Thyroid gland (tissue), 4 donors: ENCODE measurements around the gene SNORC.

Experiments
- POLR2A ChIP-seq, 2 donors: fragments of 450-650 bp; IDR thresholded peaks; one replicate each; pipeline ENCODE4 v1.6.1; 2017; ENCODE audit warnings: antibody characterized with exemption in 2 of 2, mild to moderate bottlenecking in 2 of 2, moderate library complexity in 1 of 2
- TF ChIP-seq, protein P1 (sequence below), 6 experiments: fragments of 200-600 bp in 3 of 6; fragments of 450-650 bp in 3 of 6; sonication (generic) in 3 of 6; IDR thresholded peaks; one replicate each; pipeline ENCODE4 v1.5.1; 2016 to 2019; ENCODE audit warnings: antibody characterized with exemption in 6 of 6, mild to moderate bottlenecking in 2 of 6, inconsistent platforms in 1 of 6, moderate library complexity in 1 of 6

DNA sequence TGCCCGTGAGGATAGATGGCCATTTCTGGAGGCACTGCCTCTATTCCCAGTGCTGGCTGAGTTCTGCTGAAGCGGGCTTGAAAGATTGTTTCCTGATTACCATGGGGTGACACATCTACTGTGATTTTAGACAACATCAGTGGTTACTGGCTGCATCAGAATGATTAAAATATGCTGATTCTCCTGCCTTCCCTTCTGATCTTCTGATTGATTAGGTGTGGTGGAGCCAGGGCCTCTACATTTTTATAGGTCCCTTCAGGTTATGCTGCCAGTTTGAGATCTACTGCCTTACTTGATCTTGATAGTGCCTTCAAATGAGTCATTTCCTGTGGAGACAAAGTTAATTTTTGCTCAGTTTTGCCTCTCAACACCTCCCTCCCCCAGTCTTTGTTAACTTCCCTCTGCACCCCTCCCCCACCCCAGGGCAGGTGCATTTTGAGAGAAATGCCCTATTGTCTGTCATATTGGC lies 31.6 kb upstream of the SNORC start:
- TF ChIP-seq, protein P1, sequence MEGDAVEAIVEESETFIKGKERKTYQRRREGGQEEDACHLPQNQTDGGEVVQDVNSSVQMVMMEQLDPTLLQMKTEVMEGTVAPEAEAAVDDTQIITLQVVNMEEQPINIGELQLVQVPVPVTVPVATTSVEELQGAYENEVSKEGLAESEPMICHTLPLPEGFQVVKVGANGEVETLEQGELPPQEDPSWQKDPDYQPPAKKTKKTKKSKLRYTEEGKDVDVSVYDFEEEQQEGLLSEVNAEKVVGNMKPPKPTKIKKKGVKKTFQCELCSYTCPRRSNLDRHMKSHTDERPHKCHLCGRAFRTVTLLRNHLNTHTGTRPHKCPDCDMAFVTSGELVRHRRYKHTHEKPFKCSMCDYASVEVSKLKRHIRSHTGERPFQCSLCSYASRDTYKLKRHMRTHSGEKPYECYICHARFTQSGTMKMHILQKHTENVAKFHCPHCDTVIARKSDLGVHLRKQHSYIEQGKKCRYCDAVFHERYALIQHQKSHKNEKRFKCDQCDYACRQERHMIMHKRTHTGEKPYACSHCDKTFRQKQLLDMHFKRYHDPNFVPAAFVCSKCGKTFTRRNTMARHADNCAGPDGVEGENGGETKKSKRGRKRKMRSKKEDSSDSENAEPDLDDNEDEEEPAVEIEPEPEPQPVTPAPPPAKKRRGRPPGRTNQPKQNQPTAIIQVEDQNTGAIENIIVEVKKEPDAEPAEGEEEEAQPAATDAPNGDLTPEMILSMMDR (IDR thresholded peaks at IDR 0.05), result no peak
- no peak for TF ChIP-seq POLR2A (IDR thresholded peaks at IDR 0.05)
